Fibroblast of lung (primary cell): ENCODE measurements around the gene PAK2.

Source experiments
- CTCF ChIP-seq, 2 donors: IDR thresholded peaks in 1 of 2; conservative IDR thresholded peaks in 1 of 2; 1 replicate in 1 of 2; 2 replicates in 1 of 2; pipeline ENCODE4 v1.5.1; 2011 to 2012; ENCODE audit warnings: low read length in 2 of 2, control low read depth in 1 of 2, inconsistent platforms in 1 of 2, low read depth in 1 of 2, mild to moderate bottlenecking in 1 of 2
- EZH2 ChIP-seq: IDR thresholded peaks from 2 replicates; pipeline ENCODE4 v1.5.1; 2012; ENCODE audit warnings: low read length, control low read depth, mild to moderate bottlenecking; ENCODE audit errors: missing control alignments

DNA sequence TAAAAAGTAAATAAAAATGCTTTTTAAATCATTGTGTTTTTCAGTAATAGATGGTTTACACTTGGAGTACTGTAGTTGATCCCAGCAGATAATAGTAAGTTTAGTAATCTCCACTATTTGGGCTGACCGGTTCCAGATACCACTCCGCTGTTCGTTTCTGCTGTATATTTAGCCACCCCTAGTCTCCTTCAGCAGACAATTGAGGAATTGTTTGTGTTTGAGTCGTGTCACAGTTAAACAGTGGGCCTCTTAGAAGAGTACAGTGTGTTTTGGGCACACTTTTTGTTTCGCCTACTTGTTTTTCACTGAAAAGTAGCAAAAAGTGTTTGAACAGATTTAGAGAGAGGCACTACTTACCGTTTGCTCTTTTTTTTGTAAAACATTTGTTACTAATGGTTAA lies 33.2 kb downstream of the PAK2 start:
- TF ChIP-seq CTCF (conservative IDR thresholded peaks at IDR 0.05 in 1 of 2, IDR thresholded peaks at IDR 0.05 in 1 of 2; ENCODE audit: low read depth in 1 of 2, low read length in 2 of 2) (no peak), EZH2 (no peak)
